Liver (tissue), 3 donors: ENCODE measurements around the gene ZNF410.

ENCODE experiments used
- ATF3 ChIP-seq: IDR thresholded peaks from 2 replicates; pipeline ENCODE4 v1.6.1; 2016; ENCODE audit warnings: antibody characterized with exemption
- HNF4A ChIP-seq, 2 donors: conservative IDR thresholded peaks; 2 replicates each; pipeline ENCODE4 v1.6.1; 2016; ENCODE audit warnings: antibody characterized with exemption in 2 of 2, mild to moderate bottlenecking in 2 of 2
- HNF4G ChIP-seq: IDR thresholded peaks from 2 replicates; pipeline ENCODE4 v1.6.1; 2016; ENCODE audit warnings: antibody characterized with exemption
- JUND ChIP-seq, 2 donors: IDR thresholded peaks; 2 replicates each; pipeline ENCODE4 v1.6.1; 2016; ENCODE audit warnings: antibody characterized with exemption in 2 of 2
- RAD21 ChIP-seq, 2 donors: IDR thresholded peaks; 2 replicates each; pipeline ENCODE4 v1.6.1; 2016; ENCODE audit warnings: antibody characterized with exemption in 2 of 2, mild to moderate bottlenecking in 2 of 2
- RXRA ChIP-seq, 2 donors: IDR thresholded peaks; 2 replicates each; pipeline ENCODE4 v1.6.1; 2017 to 2018; ENCODE audit warnings: antibody characterized with exemption in 2 of 2, mild to moderate bottlenecking in 1 of 2
- YY1 ChIP-seq: IDR thresholded peaks from 2 replicates; pipeline ENCODE4 v1.6.1; 2016; ENCODE audit warnings: antibody characterized with exemption, mild to moderate bottlenecking
- TF ChIP-seq, protein P1 (sequence below): fragments of 150-350 bp; IDR thresholded peaks from 2 replicates; pipeline ENCODE4 v1.5.1; 2017; ENCODE audit warnings: improper control_type of control experiment, low read depth, low read length; ENCODE audit not compliant: missing input control
- donor health status: healthy.
- donor health status: healthy.

DNA sequence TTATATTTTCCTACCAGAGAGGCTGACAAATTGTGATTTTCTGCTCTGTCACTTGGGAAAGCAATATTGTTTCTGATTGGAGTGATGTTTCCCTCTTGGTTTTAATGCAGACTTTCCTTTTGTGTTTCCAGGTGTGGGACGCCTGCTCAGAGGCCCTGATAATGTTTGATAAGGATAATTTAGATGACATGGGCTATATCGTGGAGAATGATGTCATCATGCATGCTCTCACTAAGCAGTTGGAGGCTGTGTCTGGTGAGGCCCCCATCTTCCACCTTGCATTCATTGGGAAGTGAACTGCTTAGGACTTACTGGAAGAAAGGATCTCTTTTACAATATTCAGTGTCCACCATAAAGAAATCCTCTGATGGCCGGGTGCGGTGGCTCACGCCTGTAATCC, 69.0 kb downstream of the ZNF410 start:
- TF ChIP-seq, protein P1, sequence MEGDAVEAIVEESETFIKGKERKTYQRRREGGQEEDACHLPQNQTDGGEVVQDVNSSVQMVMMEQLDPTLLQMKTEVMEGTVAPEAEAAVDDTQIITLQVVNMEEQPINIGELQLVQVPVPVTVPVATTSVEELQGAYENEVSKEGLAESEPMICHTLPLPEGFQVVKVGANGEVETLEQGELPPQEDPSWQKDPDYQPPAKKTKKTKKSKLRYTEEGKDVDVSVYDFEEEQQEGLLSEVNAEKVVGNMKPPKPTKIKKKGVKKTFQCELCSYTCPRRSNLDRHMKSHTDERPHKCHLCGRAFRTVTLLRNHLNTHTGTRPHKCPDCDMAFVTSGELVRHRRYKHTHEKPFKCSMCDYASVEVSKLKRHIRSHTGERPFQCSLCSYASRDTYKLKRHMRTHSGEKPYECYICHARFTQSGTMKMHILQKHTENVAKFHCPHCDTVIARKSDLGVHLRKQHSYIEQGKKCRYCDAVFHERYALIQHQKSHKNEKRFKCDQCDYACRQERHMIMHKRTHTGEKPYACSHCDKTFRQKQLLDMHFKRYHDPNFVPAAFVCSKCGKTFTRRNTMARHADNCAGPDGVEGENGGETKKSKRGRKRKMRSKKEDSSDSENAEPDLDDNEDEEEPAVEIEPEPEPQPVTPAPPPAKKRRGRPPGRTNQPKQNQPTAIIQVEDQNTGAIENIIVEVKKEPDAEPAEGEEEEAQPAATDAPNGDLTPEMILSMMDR = no peak
- TF ChIP-seq JUND (IDR thresholded peaks at IDR 0.05) (no peak), HNF4G (no peak), HNF4A (conservative IDR thresholded peaks at IDR 0.05) (no peak), ATF3 (no peak), YY1 (no peak), RAD21 (IDR thresholded peaks at IDR 0.05) (no peak), RXRA (IDR thresholded peaks at IDR 0.05) (no peak)
